Activated naive CD8-positive, alpha-beta T cell (primary cell): Measurements from ENCODE around the gene MYO9B.

Source experiments
- H3K27ac Mint-ChIP-seq: one replicate; pipeline ENCODE4 v1.8.0; 2021; ENCODE audit warnings: mixed read lengths
- H3K27me3 Mint-ChIP-seq: one replicate; pipeline ENCODE4 v1.8.0; 2021; ENCODE audit warnings: mixed read lengths
- H3K36me3 Mint-ChIP-seq: one replicate; pipeline ENCODE4 v1.8.0; 2021; ENCODE audit warnings: mixed read lengths
- H3K4me1 Mint-ChIP-seq: one replicate; pipeline ENCODE4 v1.8.0; 2021; ENCODE audit warnings: low read depth, mixed read lengths
- H3K4me3 Mint-ChIP-seq: one replicate; pipeline ENCODE4 v1.8.0; 2021; ENCODE audit warnings: mild to moderate bottlenecking, mixed read lengths
- H3K9me3 Mint-ChIP-seq: one replicate; pipeline ENCODE4 v1.8.0; 2021; ENCODE audit warnings: low read depth, mixed read lengths

MYO9B gene

DNA sequence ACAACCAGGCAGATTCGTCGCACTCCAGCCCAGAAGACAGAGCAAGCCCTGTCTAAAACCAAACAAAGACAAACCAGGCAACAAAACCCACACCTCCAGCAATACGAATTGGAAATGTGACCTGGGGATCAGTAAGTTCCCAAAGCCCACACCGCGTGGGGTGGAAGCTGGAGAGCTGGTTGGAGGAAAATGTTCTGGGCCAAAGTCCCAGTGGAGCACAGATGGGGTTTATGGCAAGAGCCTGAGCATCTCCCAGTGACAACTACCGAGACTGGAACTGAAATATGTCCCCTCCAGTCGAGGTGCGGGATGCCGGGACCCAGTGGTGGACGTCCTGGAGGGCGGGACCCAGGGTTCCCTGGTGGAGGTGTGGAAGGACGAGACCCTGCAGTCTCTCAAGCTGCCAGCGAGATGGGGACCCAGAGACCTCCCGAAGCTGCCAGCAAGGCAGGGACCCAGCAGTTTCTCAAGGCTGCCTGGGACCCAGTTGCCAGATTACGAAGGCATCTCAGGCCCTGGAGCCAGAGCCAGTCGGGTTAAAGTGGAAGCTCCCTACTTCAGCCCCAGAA, 26.6 kb upstream of the MYO9B start:
- Mint-ChIP-seq H3K4me1 (no peaks in the 10 kb centered on the region), H3K4me3 (no peak overlapping the region), H3K36me3 (no peaks in the 10 kb centered on the region), H3K27me3 (no peaks in the 10 kb centered on the region), H3K27ac (no peak overlapping the region), H3K9me3 (no peaks in the 10 kb centered on the region)

- Mint-ChIP-seq H3K4me3 (no peak overlapping the region), H3K4me1 (no peaks in the 10 kb centered on the region), H3K9me3 (no peaks in the 10 kb centered on the region), H3K27ac (no peak overlapping the region), H3K36me3 (no peaks in the 10 kb centered on the region), H3K27me3 (no peaks in the 10 kb centered on the region)
These were observed 25.8 kb upstream of the MYO9B start for GRCh38 chr19:17049711-17050280.

- Mint-ChIP-seq H3K27ac (no peak overlapping the region), H3K4me3 (no peak overlapping the region), H3K27me3 (no peaks in the 10 kb centered on the region), H3K4me1 (no peaks in the 10 kb centered on the region), H3K9me3 (no peaks in the 10 kb centered on the region), H3K36me3 (peaks cover 4% of the 10 kb centered on the region)
These were observed 23.1 kb upstream of the MYO9B start for GRCh38 chr19:17052439-17052838.

DNA sequence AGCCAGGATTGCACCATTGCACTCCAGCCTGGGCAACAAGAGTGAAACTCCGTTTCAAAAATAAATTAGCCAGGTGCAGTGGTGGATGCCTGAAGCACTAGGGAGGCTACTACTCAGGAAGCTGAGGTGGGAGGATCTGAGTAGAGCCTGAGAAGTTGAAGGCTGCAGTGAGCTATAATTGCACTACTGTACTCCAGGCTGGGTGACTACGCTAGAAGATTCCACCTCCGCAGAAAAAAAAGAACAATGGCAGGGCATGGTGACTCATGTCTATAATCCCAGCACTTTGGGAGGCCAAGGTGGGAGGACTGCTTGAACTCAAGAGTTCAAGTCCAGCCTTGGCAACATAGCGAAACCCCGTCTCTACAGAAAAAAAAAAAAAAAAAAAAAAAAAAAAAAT, 20.8 kb upstream of the MYO9B start:
- no peaks in the 10 kb centered on the region for H3K9me3 Mint-ChIP-seq
- H3K27ac Mint-ChIP-seq = no peak overlapping the region
- peaks cover 19% of the 10 kb centered on the region for H3K36me3 Mint-ChIP-seq
- H3K27me3 Mint-ChIP-seq = no peaks in the 10 kb centered on the region
- H3K4me1 Mint-ChIP-seq = no peaks in the 10 kb centered on the region
- no peak overlapping the region for H3K4me3 Mint-ChIP-seq

DNA sequence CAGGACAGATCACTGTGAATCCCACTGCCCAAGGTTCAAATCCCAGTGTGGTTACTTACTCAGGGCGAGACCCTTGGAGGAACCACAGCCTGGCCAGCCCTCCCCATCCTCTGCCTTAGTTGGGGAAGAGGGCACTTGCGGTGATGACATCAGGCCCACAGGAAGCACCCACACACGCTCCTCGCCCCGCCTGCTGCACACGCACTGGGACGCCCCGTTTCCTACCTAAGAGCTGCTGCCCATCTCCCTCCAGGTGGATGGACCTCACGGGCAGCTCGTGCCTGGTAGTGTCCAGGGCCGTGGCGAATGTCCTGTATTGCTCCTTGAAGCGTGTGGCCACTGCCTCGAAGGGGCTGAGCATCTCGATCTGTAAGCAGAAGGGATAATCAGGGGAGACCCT, 19.9 kb upstream of the MYO9B start:
- peaks cover 19% of the 10 kb centered on the region for H3K36me3 Mint-ChIP-seq
- H3K4me3 Mint-ChIP-seq = no peak overlapping the region
- H3K27me3 Mint-ChIP-seq = no peaks in the 10 kb centered on the region
- H3K27ac Mint-ChIP-seq = no peak overlapping the region
- H3K4me1 Mint-ChIP-seq = no peaks in the 10 kb centered on the region
- H3K9me3 Mint-ChIP-seq = no peaks in the 10 kb centered on the region

- H3K4me3 Mint-ChIP-seq = no peak overlapping the region
- no peaks in the 10 kb centered on the region for H3K27me3 Mint-ChIP-seq
- peaks cover 2% of the 10 kb centered on the region for H3K4me1 Mint-ChIP-seq
- peaks cover 25% of the 10 kb centered on the region for H3K36me3 Mint-ChIP-seq
- no peak overlapping the region for H3K27ac Mint-ChIP-seq
- H3K9me3 Mint-ChIP-seq = no peaks in the 10 kb centered on the region
These were observed 17.3 kb upstream of the MYO9B start for GRCh38 chr19:17058236-17058635.

- H3K4me3 Mint-ChIP-seq = no peak overlapping the region
- no peaks in the 10 kb centered on the region for H3K27me3 Mint-ChIP-seq
- peaks cover 27% of the 10 kb centered on the region for H3K36me3 Mint-ChIP-seq
- H3K9me3 Mint-ChIP-seq = no peaks in the 10 kb centered on the region
- peaks cover 22% of the 10 kb centered on the region for H3K4me1 Mint-ChIP-seq
- no peak overlapping the region for H3K27ac Mint-ChIP-seq
These were observed 14.8 kb upstream of the MYO9B start for GRCh38 chr19:17060802-17061201.

GRCh38 chr19:17061205-17061604, 14.4 kb upstream of the MYO9B start:
- H3K27ac Mint-ChIP-seq = no peak overlapping the region
- H3K4me1 Mint-ChIP-seq = peaks cover 22% of the 10 kb centered on the region
- H3K9me3 Mint-ChIP-seq = no peaks in the 10 kb centered on the region
- no peak overlapping the region for H3K4me3 Mint-ChIP-seq
- peaks cover 26% of the 10 kb centered on the region for H3K36me3 Mint-ChIP-seq
- no peaks in the 10 kb centered on the region for H3K27me3 Mint-ChIP-seq

DNA sequence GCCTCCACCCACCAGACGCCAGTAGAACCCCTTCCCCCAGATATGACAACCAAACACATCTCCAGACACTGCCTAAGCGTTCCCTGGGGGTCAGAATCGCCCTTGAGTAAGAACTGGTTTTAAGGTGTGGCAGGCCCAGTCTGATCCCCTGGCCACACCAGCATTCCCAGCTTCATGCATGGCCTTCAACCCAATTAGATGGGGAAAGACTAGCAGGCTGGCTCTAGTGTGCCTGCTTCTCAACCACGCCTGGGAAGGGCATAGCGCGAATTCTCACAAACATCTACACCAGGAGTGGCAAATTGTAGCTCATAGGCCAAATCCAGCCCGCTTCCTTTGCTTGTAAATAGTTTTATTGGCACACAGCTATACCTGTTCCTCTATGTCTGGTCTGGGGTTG, 13.9 kb upstream of the MYO9B start:
- H3K27ac Mint-ChIP-seq = no peak overlapping the region
- no peaks in the 10 kb centered on the region for H3K27me3 Mint-ChIP-seq
- no peak overlapping the region for H3K4me3 Mint-ChIP-seq
- H3K4me1 Mint-ChIP-seq = peaks cover 23% of the 10 kb centered on the region
- H3K36me3 Mint-ChIP-seq = peaks cover 24% of the 10 kb centered on the region
- no peaks in the 10 kb centered on the region for H3K9me3 Mint-ChIP-seq

DNA sequence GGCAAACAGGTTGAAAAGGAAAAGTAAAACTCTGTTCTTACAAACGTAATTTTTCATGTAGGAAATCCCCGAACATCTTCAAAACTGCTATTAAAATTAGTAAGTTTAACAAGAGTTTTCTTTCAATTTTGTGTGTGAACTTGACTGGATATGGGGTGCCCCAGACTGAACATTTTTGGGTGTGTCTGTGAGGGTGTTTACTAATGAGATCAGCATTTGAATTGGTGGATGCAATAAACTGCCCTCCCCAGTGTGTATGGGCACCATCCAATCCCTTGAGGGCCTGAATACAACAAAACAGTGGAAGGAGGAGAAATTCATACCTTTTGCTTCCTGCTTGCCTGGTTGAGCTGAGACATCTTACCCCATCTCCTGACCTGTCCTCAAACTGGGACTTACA, 12.1 kb upstream of the MYO9B start:
- Mint-ChIP-seq H3K4me3 (no peak overlapping the region), H3K27ac (no peak overlapping the region), H3K36me3 (peaks cover 21% of the 10 kb centered on the region)

GRCh38 chr19:17069193-17069592, 6.4 kb upstream of the MYO9B start:
- Mint-ChIP-seq H3K36me3 (peaks cover 6% of the 10 kb centered on the region), H3K9me3 (no peaks in the 10 kb centered on the region), H3K4me1 (peaks cover 38% of the 10 kb centered on the region), H3K4me3 (no peak overlapping the region), H3K27ac (no peak overlapping the region), H3K27me3 (no peaks in the 10 kb centered on the region)

More for the DNA sequence above, 12.1 kb upstream of the MYO9B start:
- Mint-ChIP-seq H3K27me3 (no peaks in the 10 kb centered on the region), H3K9me3 (no peaks in the 10 kb centered on the region), H3K4me1 (peaks cover 31% of the 10 kb centered on the region)

- H3K9me3 Mint-ChIP-seq = no peaks in the 10 kb centered on the region
- H3K27ac Mint-ChIP-seq = no peak overlapping the region
- H3K36me3 Mint-ChIP-seq = peaks cover 4% of the 10 kb centered on the region
- H3K27me3 Mint-ChIP-seq = no peaks in the 10 kb centered on the region
- no peak overlapping the region for H3K4me3 Mint-ChIP-seq
- peaks cover 33% of the 10 kb centered on the region for H3K4me1 Mint-ChIP-seq
These were observed 5.2 kb upstream of the MYO9B start for GRCh38 chr19:17070421-17070820.

DNA sequence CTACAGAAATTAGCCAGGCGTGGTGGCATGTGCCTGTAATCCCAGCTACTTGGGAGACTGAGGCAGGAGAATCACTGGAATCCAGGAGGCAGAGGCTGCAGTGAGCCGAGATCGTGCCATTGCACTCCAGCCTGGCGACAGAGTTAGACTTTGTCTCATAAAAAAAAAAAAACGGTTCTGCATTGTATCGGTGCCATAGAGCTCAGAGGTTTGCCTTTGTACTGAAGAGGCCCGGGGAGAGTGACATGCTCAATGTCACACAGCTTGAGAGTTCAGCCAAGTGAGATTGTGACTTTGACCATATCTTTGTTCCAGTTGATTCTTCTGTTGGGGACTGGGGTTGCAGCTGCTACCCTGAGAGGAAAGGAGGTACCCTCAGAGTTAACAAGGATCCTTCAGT, 4.7 kb upstream of the MYO9B start:
- Mint-ChIP-seq H3K27me3 (no peaks in the 10 kb centered on the region), H3K36me3 (peaks cover 4% of the 10 kb centered on the region), H3K4me1 (peaks cover 33% of the 10 kb centered on the region), H3K4me3 (no peak overlapping the region), H3K9me3 (no peaks in the 10 kb centered on the region), H3K27ac (no peak overlapping the region)

DNA sequence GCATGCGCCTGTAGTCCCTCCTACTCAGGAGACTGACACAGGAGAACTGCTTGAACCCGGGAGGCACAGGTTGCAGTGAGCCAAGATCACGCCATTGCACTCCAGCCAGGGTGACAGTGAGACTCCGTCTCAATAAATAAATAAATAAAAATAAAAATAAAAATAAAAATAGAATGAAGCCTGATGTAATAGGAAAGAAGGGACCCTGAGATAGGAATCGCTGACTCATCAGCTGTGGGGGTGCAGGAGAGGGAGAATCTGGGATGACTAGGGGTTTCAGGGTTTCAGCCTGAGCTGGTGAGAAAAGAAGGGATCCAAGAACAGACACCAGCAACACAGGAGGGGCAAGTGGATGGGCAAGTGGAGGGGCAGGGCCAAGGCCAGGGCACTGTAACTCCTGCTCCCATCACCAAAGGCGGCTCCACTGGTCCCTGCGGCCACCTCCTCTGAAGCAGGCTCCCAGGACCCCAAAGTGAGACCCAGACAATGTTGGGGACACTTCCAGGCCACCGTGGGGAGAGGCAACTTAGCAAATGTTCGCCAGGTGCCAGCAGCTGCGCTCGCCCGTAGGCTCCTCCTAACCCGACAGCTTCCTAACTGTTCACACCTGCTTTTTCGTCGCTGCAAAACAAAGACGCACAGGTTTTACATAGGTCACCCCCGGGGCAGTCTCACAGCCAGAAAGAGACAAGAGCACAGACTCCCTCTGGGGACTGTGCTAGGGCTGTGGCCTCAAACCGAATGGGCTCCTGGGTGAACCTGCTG, 1.5 kb upstream of the MYO9B start:
- Mint-ChIP-seq H3K36me3 (no peaks in the 10 kb centered on the region), H3K27me3 (no peaks in the 10 kb centered on the region), H3K27ac (peak overlapping the region; percentile 98), H3K9me3 (no peaks in the 10 kb centered on the region), H3K4me3 (peak overlapping the region; percentile 100), H3K4me1 (peaks cover 46% of the 10 kb centered on the region)

DNA sequence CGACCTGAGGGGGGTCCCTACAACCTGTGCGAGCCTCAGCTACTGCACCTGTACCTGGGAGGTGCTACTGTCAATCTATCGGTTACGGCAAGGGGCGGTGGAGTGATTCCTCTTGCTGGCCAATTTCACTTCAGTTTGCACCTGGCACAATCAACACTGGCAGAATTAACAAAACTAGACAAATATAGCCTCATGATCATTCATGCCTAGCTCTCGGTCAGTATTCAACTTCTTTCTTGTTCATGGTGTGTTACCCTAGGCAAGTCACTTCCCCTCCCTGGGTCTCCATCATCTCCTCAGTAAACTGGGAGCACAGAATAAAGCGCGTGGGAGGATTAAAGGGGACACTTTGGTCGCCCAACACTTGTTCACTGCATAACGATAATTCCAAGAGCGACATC, 943 bp upstream of the MYO9B start:
- H3K4me1 Mint-ChIP-seq = peaks cover 51% of the 10 kb centered on the region
- peak overlapping the region; percentile 98 for H3K27ac Mint-ChIP-seq
- H3K36me3 Mint-ChIP-seq = no peaks in the 10 kb centered on the region
- no peaks in the 10 kb centered on the region for H3K27me3 Mint-ChIP-seq
- H3K4me3 Mint-ChIP-seq = peak overlapping the region; percentile 100
- H3K9me3 Mint-ChIP-seq = no peaks in the 10 kb centered on the region
